Measurements from ENCODE around the gene SPTBN4. TPM values are rescaled to one million over a fixed set of nuclear protein-coding genes. Genes with fewer than 3 reads are reported as not detected.
"Not testable (repeated sequence)": the region's sequence is repeated elsewhere in the genome, so short reads cannot be mapped to it uniquely, and the experiment has no call there.

SPTBN4 gene
- total RNA-seq, 6 donors from 2014 or later, result 0.33 to 8.4 (median 0.67) TPM

- DNase-seq, result no peak
- Histone ChIP-seq H3K9me3 (no peaks in the 10 kb centered on the region), H3K27me3 (no peaks in the 10 kb centered on the region), H3K4me1 (no peaks in the 10 kb centered on the region), H3K36me3 (no peaks in the 10 kb centered on the region), H3K4me3 (no peak overlapping the region), H3K27ac (no peak overlapping the region)
- TF ChIP-seq EP300 (IDR thresholded peaks at IDR 0.05), result no peak
- ATAC-seq (ENCODE audit: low FRiP score in 2 of 2), result no peak
- 83 to 90% methylated on average over 5 of the region's 5 CpGs for WGBS, 2 donors
These were observed 32.5 kb downstream of the SPTBN4 start for GRCh38 chr19:40499320-40499719.

- not testable (repeated sequence) for H3K27ac ChIP-seq; ATAC-seq (ENCODE audit: low FRiP score in 2 of 2); DNase-seq; H3K4me1 ChIP-seq; H3K36me3 ChIP-seq; H3K27me3 ChIP-seq; H3K9me3 ChIP-seq; H3K4me3 ChIP-seq
- 85 to 86% methylated on average over 8 of the region's 8 CpGs for whole genome bisulfite sequencing, 2 donors
These were observed 34.1 kb downstream of the SPTBN4 start for GRCh38 chr19:40500678-40501530.

- Histone ChIP-seq H3K9me3 (no peaks in the 10 kb centered on the region), H3K27ac (no peak overlapping the region), H3K4me3 (no peak overlapping the region), H3K27me3 (no peaks in the 10 kb centered on the region), H3K36me3 (no peaks in the 10 kb centered on the region), H3K4me1 (no peaks in the 10 kb centered on the region)
- TF ChIP-seq POLR2AphosphoS5 (IDR thresholded peaks at IDR 0.05), result no peak
- no peak for TF ChIP-seq EP300 (IDR thresholded peaks at IDR 0.05)
- TF ChIP-seq POLR2A (IDR thresholded peaks at IDR 0.05), result no peak
- no peak for TF ChIP-seq CTCF (IDR thresholded peaks at IDR 0.05)
- DNase-seq, result no peak
- WGBS, 2 donors, result 78 to 94% methylated on average over 4 of the region's 4 CpGs
- ATAC-seq (ENCODE audit: low FRiP score in 2 of 2), result no peak
These were observed 34.8 kb downstream of the SPTBN4 start for GRCh38 chr19:40501599-40501998.

GRCh38 chr19:40502081-40502480 is 35.3 kb downstream of the SPTBN4 start:
- ATAC-seq (ENCODE audit: low FRiP score in 2 of 2) (no peak), DNase-seq (no peak)
- Histone ChIP-seq H3K4me3 (no peak overlapping the region), H3K9me3 (no peaks in the 10 kb centered on the region), H3K36me3 (no peaks in the 10 kb centered on the region), H3K27me3 (no peaks in the 10 kb centered on the region), H3K4me1 (no peaks in the 10 kb centered on the region), H3K27ac (no peak overlapping the region)
- no peak for TF ChIP-seq CTCF (IDR thresholded peaks at IDR 0.05)
- TF ChIP-seq POLR2AphosphoS5 (IDR thresholded peaks at IDR 0.05), result no peak
- no peak for TF ChIP-seq POLR2A (IDR thresholded peaks at IDR 0.05)
- TF ChIP-seq EP300 (IDR thresholded peaks at IDR 0.05), result no peak
- 73 to 77% methylated on average over 10 to 13 of the region's 13 CpGs for WGBS, 2 donors

GRCh38 chr19:40502647-40503319 is 36.0 kb downstream of the SPTBN4 start:
- Histone ChIP-seq H3K36me3 (no peaks in the 10 kb centered on the region), H3K4me3 (no peak overlapping the region), H3K4me1 (no peaks in the 10 kb centered on the region), H3K27me3 (no peaks in the 10 kb centered on the region), H3K27ac (no peak overlapping the region), H3K9me3 (no peaks in the 10 kb centered on the region)
- WGBS, 2 donors, result 41 to 56% methylated on average over 6 of the region's 6 CpGs
- TF ChIP-seq POLR2A (IDR thresholded peaks at IDR 0.05) (no peak), CTCF (IDR thresholded peaks at IDR 0.05) (no peak), POLR2AphosphoS5 (IDR thresholded peaks at IDR 0.05) (no peak), EP300 (IDR thresholded peaks at IDR 0.05) (no peak)
- ATAC-seq (ENCODE audit: low FRiP score in 2 of 2) (no peak), DNase-seq (no peak)

Data from upper lobe of left lung (tissue), 6 donors.